ENCODE data around the gene CEACAM3. TPM values are rescaled to one million over a fixed set of nuclear protein-coding genes. Genes with fewer than 3 reads are reported as not detected.

CEACAM3 gene
- total RNA-seq, 1 experiment from 2014 or later: not detected

DNA sequence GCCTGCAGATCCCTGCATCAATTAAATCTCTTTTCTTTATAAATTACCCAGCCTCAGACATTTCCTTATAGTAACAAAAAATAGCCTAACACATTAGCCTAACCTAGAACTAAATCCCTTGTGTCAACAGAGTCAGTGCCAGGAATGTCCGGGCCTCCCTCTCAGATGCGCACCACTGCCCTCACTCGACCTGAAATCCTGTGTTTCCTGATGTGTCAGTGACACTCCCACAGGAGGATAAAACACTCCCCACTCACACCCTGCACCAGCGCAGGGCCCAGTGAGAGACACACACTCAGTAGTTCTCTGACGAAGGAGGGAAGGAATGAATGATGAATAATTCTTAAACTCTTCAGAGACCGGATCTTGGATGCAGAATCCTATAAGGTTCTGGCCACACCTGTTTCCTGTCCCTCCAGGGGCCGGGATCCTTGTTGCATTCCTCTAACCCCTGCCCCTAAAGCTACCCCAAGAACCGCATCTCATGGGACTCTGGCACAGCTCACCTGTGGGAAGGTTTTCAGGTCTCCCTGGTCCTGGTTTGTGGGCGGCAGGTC, 3.1 kb downstream of the CEACAM3 start:
- Histone ChIP-seq H3K27ac (ENCODE audit: insufficient read length, low read depth, low read length) (no peak overlapping the region), H2AFZ (ENCODE audit: low read length) (no peak overlapping the region), H2BK15ac (ENCODE audit: low read depth, low read length) (no peak overlapping the region), H4K91ac (ENCODE audit: insufficient read length, low read depth, low read length) (no peak overlapping the region), H3K56ac (ENCODE audit: insufficient read length, low read depth, low read length) (no peak overlapping the region), H3K4ac (ENCODE audit: low read depth, low read length) (no peak overlapping the region), H3T11ph (ENCODE audit: low read length) (no peak overlapping the region), H4K8ac (replicated peaks; ENCODE audit: insufficient read length, low read depth, low read length) (no peak overlapping the region), H3K4me1 (ENCODE audit: insufficient read depth, low read length) (no peaks in the 10 kb centered on the region), H2AK5ac (ENCODE audit: insufficient read length, low read length) (no peak overlapping the region), H3K4me2 (ENCODE audit: insufficient read depth, insufficient read length, low read length) (no peak overlapping the region), H2BK120ac (ENCODE audit: low read depth, low read length, poor library complexity, severe bottlenecking) (no peak overlapping the region), H3K18ac (ENCODE audit: insufficient read length, low read depth, low read length) (no peak overlapping the region), H4K5ac (ENCODE audit: insufficient read length, low read depth, low read length) (no peak overlapping the region), H3K9ac (ENCODE audit: extremely low read depth, insufficient read length, low read length) (no peak overlapping the region), H3K79me1 (ENCODE audit: insufficient read depth, low read depth, low read length, poor library complexity, severe bottlenecking) (no peaks in the 10 kb centered on the region), H3K23me2 (ENCODE audit: insufficient read length, low read depth, low read length, poor library complexity, severe bottlenecking) (no peaks in the 10 kb centered on the region), H2BK20ac (ENCODE audit: low read depth, low read length, poor library complexity, severe bottlenecking) (no peak overlapping the region), H3K79me2 (ENCODE audit: insufficient read depth, low read length) (no peaks in the 10 kb centered on the region), H3K9me3 (ENCODE audit: control insufficient read depth, low read depth, low read length) (no peaks in the 10 kb centered on the region), H2BK5ac (ENCODE audit: insufficient read length, low read length) (no peak overlapping the region), H3K27me3 (ENCODE audit: insufficient read depth, low read length) (no peaks in the 10 kb centered on the region), H4K20me1 (ENCODE audit: control insufficient read depth, insufficient read depth, insufficient read length) (no peaks in the 10 kb centered on the region), H3K23ac (ENCODE audit: insufficient read length, low read depth, low read length) (no peak overlapping the region), H2BK12ac (ENCODE audit: insufficient read length, low read depth, low read length) (no peak overlapping the region), H3K14ac (ENCODE audit: insufficient read depth, low read length) (no peak overlapping the region)
- no peak overlapping the region for H3K27ac Mint-ChIP-seq
- WGBS (ENCODE audit: extremely low coverage, insufficient read length, low lambda C conversion rate): no CpG with 5 or more reads among the region's 9 CpGs
- DNase-seq: no peak
- H3K4me3 Mint-ChIP-seq: no peak overlapping the region
- H3K36me3 Mint-ChIP-seq (ENCODE audit: insufficient read depth in 1 of 3, low read depth in 3 of 3): peaks cover 0 to 10% (median 0%) of the 10 kb centered on the region in 3 experiments; a peak in 2 of 7 replicates
- H3K9me3 Mint-ChIP-seq: peaks cover 11 to 79% of the 10 kb centered on the region in 2 experiments
- H3K4me1 Mint-ChIP-seq: no peaks in the 10 kb centered on the region
- H3K27me3 Mint-ChIP-seq (ENCODE audit: low read depth): peaks cover 7% of the 10 kb centered on the region
- TF ChIP-seq CTCF (conservative IDR thresholded peaks at IDR 0.05): no peak
